WTC11 (cell line): ENCODE data around the gene SPATA13.

Experiments used
- ATF1 ChIP-seq: sonication (generic); formaldehyde crosslinking; IDR thresholded peaks from 2 replicates; pipeline ENCODE4 v1.8.1; 2023; ENCODE audit warnings: mild to moderate bottlenecking, moderate library complexity, missing genetic modification reagents
- FOXJ3 ChIP-seq: sonication (generic); formaldehyde crosslinking; IDR thresholded peaks from 2 replicates; pipeline ENCODE4 v1.9.0; 2021; ENCODE audit warnings: missing genetic modification reagents, mild to moderate bottlenecking, borderline replicate concordance
- IRF1 ChIP-seq: sonication (generic); formaldehyde crosslinking; IDR thresholded peaks from 2 replicates; pipeline ENCODE4 v1.8.0; 2023; ENCODE audit warnings: missing genetic modification reagents
- MAX ChIP-seq: sonication (generic); formaldehyde crosslinking; IDR thresholded peaks from 2 replicates; pipeline ENCODE4 v1.8.0; 2022; ENCODE audit warnings: mild to moderate bottlenecking, missing genetic modification reagents
- NFATC4 ChIP-seq: fragments of 250-450 bp; sonication (Bioruptor Pico); IDR thresholded peaks from 2 replicates; pipeline ENCODE4 v1.9.0; 2021; ENCODE audit warnings: mild to moderate bottlenecking
- NR1H2 ChIP-seq: sonication (generic); formaldehyde crosslinking; IDR thresholded peaks from 2 replicates; pipeline ENCODE4 v1.9.0; 2021; ENCODE audit warnings: mild to moderate bottlenecking, moderate library complexity, missing genetic modification reagents
- SP1 ChIP-seq: sonication (generic); formaldehyde crosslinking; conservative IDR thresholded peaks from 2 replicates; pipeline ENCODE4 v1.8.1; 2022; ENCODE audit warnings: missing genetic modification reagents
- TP53 ChIP-seq: sonication (generic); formaldehyde crosslinking; IDR thresholded peaks from 2 replicates; pipeline ENCODE4 v1.8.1; 2023; ENCODE audit warnings: mild to moderate bottlenecking, missing genetic modification reagents
- ZNF416 ChIP-seq: fragments of 250-450 bp; sonication (Bioruptor Pico); IDR thresholded peaks from 2 replicates; pipeline ENCODE4 v1.9.0; 2021; ENCODE audit warnings: mild to moderate bottlenecking, inconsistent platforms
- TF ChIP-seq, protein P1 (sequence below): fragments of 200-600 bp; IDR thresholded peaks from 2 replicates; pipeline ENCODE4 v1.8.0; 2022; ENCODE audit warnings: antibody characterized with exemption
- TF ChIP-seq, protein P2 (sequence below): sonication (generic); formaldehyde crosslinking; IDR thresholded peaks from 2 replicates; pipeline ENCODE4 v1.8.1; 2023; ENCODE audit warnings: mild to moderate bottlenecking, missing genetic modification reagents

DNA sequence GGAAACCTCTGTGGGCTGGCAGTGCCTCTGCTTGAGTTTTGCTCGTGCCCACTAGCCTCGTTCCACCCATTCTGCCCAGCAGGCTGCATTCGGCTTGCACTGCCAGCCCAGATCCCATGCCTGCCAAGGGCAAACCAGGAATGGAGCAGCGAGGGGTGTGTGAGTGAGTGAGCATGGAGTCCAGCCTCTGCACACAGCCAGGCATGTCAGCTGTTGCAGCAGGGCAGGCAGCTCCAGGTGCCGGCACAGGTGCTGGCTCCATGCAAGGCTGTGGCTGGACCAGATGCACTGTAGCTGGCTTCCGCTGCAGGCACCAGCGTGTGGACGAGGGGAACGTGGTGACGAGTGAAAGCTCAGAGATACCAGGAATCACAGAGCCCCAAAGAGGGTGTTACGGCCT, 64.5 kb downstream of the SPATA13 start:
- TF ChIP-seq, protein P1, sequence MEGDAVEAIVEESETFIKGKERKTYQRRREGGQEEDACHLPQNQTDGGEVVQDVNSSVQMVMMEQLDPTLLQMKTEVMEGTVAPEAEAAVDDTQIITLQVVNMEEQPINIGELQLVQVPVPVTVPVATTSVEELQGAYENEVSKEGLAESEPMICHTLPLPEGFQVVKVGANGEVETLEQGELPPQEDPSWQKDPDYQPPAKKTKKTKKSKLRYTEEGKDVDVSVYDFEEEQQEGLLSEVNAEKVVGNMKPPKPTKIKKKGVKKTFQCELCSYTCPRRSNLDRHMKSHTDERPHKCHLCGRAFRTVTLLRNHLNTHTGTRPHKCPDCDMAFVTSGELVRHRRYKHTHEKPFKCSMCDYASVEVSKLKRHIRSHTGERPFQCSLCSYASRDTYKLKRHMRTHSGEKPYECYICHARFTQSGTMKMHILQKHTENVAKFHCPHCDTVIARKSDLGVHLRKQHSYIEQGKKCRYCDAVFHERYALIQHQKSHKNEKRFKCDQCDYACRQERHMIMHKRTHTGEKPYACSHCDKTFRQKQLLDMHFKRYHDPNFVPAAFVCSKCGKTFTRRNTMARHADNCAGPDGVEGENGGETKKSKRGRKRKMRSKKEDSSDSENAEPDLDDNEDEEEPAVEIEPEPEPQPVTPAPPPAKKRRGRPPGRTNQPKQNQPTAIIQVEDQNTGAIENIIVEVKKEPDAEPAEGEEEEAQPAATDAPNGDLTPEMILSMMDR, result no peak
- TF ChIP-seq, protein P2, sequence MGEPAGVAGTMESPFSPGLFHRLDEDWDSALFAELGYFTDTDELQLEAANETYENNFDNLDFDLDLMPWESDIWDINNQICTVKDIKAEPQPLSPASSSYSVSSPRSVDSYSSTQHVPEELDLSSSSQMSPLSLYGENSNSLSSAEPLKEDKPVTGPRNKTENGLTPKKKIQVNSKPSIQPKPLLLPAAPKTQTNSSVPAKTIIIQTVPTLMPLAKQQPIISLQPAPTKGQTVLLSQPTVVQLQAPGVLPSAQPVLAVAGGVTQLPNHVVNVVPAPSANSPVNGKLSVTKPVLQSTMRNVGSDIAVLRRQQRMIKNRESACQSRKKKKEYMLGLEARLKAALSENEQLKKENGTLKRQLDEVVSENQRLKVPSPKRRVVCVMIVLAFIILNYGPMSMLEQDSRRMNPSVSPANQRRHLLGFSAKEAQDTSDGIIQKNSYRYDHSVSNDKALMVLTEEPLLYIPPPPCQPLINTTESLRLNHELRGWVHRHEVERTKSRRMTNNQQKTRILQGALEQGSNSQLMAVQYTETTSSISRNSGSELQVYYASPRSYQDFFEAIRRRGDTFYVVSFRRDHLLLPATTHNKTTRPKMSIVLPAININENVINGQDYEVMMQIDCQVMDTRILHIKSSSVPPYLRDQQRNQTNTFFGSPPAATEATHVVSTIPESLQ (CRISPR knock-in tag), result no peak
- no peak for TF ChIP-seq TP53 (CRISPR knock-in tag)
- TF ChIP-seq IRF1 (CRISPR knock-in tag), result no peak
- no peak for TF ChIP-seq ATF1 (CRISPR knock-in tag)
- no peak for TF ChIP-seq NR1H2
- TF ChIP-seq MAX (CRISPR knock-in tag), result no peak
- no peak for TF ChIP-seq SP1 (CRISPR knock-in tag)
- no peak for TF ChIP-seq FOXJ3
- no peak for TF ChIP-seq NFATC4
- TF ChIP-seq ZNF416 (CRISPR knock-in tag), result no peak
